ENCODE measurements around the gene CDCP1. TPM values are rescaled to one million over a fixed set of nuclear protein-coding genes. Genes with fewer than 3 reads are reported as not detected.

The CDCP1 gene
- total and polyA plus RNA-seq, 10 donors: 0.15 to 3.6 (median 2.1) TPM

DNA sequence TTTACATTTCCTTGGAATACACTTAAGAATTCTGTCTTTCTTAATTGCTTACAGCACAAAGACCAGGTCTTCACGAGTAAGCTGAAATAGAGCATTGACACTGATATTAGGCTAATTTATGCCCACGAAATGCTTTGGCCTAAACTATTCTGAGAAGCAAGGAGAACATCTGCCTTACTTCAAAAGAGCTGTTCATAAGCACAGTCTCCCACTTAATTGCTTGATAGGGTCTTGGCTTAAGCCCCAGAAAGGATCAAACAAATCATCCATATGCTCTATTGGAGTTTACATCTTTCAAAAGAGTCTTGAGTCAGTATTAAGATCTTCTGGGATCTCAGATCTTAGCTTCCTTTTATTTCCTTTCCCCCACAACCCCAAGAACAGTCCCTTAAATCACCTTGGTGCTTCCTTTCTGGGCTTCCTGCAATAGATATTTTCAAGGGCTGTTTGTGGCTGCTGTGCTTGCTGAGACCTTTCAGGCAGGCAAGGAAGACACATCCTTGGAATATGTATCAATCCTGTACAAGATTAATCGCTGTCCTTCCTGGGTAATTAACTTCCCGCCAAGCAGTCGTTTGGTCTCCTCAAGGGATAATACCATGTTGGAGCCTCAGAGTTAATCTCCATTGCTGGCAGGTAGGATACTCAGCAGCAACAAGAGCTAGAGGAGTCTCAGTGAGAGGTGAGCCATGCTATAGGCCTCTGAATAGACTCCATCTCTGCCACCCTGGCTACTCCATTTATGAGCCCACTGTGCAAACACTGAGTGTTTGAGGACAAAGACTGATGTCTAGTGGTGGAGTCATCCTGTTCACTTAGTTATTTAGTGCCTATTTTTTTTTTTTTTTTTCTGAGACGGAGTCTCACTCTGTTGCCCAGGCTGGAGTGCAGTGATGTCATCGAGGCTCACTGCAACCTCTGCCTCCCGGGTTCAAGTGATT lies 42.8 kb upstream of the CDCP1 start:
- no peaks in the 10 kb centered on the region for H3K27me3 ChIP-seq (replicated peaks in 1 of 7)
- H3K4me1 ChIP-seq: peaks cover 0 to 8% (median 0%) of the 10 kb centered on the region in 6 donors
- intact Hi-C loops (cut with DNase I; ENCODE audit: low total_unique reads): no loop called here
- DNase-seq: peak; percentile 7
- H3K36me3 ChIP-seq: no peaks in the 10 kb centered on the region
- 75 to 80% (median 79%) methylated on average over 8 of the region's 8 CpGs for WGBS, 5 donors
- no peaks in the 10 kb centered on the region for H3K9me3 ChIP-seq
- no peak overlapping the region for H3K4me3 ChIP-seq
- TF ChIP-seq POLR2AphosphoS5 (IDR thresholded peaks at IDR 0.05): no peak
- TF ChIP-seq, protein P1, sequence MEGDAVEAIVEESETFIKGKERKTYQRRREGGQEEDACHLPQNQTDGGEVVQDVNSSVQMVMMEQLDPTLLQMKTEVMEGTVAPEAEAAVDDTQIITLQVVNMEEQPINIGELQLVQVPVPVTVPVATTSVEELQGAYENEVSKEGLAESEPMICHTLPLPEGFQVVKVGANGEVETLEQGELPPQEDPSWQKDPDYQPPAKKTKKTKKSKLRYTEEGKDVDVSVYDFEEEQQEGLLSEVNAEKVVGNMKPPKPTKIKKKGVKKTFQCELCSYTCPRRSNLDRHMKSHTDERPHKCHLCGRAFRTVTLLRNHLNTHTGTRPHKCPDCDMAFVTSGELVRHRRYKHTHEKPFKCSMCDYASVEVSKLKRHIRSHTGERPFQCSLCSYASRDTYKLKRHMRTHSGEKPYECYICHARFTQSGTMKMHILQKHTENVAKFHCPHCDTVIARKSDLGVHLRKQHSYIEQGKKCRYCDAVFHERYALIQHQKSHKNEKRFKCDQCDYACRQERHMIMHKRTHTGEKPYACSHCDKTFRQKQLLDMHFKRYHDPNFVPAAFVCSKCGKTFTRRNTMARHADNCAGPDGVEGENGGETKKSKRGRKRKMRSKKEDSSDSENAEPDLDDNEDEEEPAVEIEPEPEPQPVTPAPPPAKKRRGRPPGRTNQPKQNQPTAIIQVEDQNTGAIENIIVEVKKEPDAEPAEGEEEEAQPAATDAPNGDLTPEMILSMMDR (IDR thresholded peaks at IDR 0.05 in 8 of 11, conservative IDR thresholded peaks at IDR 0.05 in 3 of 11): no peak
- TF ChIP-seq POLR2A (IDR thresholded peaks at IDR 0.05): no peak
- no peak overlapping the region for H3K27ac ChIP-seq

DNA sequence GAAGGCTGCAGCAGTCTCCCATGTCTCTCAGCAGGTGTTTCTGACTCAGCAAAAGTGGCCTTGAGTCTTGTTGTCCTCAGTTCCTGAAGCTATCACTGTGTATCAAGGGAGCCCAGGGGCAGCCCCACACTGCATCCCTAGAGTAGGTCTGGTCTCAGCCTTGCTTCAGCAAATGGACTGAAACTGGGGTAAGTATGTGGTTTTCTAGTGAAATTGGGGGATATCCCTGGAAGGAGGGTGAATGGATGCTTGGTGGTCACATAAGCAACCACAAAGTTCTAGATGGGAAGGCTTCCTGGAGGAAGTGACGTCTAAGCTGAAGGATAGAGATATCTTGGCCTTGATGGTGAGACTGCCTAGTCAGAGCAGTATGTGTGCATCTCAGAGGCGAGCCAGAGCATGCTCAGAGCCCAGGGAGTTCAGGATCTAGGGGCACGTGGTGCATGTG lies 41.5 kb upstream of the CDCP1 start:
- TF ChIP-seq POLR2A (IDR thresholded peaks at IDR 0.05) (no peak), POLR2AphosphoS5 (IDR thresholded peaks at IDR 0.05) (no peak)
- TF ChIP-seq, protein P1 (IDR thresholded peaks at IDR 0.05 in 8 of 11, conservative IDR thresholded peaks at IDR 0.05 in 3 of 11): no peak
- Histone ChIP-seq H3K4me3 (no peak overlapping the region), H3K36me3 (no peaks in the 10 kb centered on the region), H3K9me3 (no peaks in the 10 kb centered on the region), H3K27ac (no peak overlapping the region), H3K4me1 (peaks cover 0 to 8% (median 0%) of the 10 kb centered on the region in 6 donors), H3K27me3 (replicated peaks in 1 of 7) (no peaks in the 10 kb centered on the region)
- peak; percentile 35 for DNase-seq
- intact Hi-C loops (cut with DNase I; ENCODE audit: low total_unique reads): no loop called here
- 53 to 79% (median 64%) methylated on average over 3 of the region's 3 CpGs for WGBS, 5 donors

DNA sequence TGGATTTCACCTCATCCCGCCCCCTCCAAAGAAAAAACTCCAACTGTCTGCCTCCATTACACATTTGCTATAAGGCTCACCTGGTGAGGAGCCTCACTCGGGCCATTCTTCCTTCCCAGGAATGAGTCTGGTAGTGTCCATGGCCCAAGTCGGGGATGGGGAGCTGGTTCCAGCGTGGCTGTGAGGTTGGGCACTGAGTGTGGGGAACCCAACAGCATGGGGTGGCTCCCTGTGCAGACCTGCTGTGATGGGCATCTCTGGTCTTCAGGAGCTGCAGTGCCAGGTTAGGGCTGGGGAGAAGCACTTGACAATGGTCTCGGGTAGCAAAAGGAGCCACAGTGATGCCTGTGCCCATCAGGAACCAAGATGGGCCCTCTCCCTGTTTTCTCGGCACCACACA lies 40.7 kb upstream of the CDCP1 start:
- Histone ChIP-seq H3K36me3 (no peaks in the 10 kb centered on the region), H3K9me3 (no peaks in the 10 kb centered on the region), H3K4me3 (no peak overlapping the region), H3K4me1 (peaks cover 0 to 8% (median 0%) of the 10 kb centered on the region in 6 donors), H3K27me3 (replicated peaks in 1 of 7) (no peaks in the 10 kb centered on the region), H3K27ac (no peak overlapping the region)
- peak; percentile 62 for DNase-seq
- intact Hi-C loops (cut with DNase I; ENCODE audit: low total_unique reads): no loop called here
- WGBS, 5 donors: 78 to 99% (median 90%) methylated on average over 5 to 6 of the region's 6 CpGs
- TF ChIP-seq POLR2AphosphoS5 (IDR thresholded peaks at IDR 0.05) (no peak), POLR2A (IDR thresholded peaks at IDR 0.05) (no peak)
- TF ChIP-seq, protein P1 (IDR thresholded peaks at IDR 0.05 in 8 of 11, conservative IDR thresholded peaks at IDR 0.05 in 3 of 11): no peak

DNA sequence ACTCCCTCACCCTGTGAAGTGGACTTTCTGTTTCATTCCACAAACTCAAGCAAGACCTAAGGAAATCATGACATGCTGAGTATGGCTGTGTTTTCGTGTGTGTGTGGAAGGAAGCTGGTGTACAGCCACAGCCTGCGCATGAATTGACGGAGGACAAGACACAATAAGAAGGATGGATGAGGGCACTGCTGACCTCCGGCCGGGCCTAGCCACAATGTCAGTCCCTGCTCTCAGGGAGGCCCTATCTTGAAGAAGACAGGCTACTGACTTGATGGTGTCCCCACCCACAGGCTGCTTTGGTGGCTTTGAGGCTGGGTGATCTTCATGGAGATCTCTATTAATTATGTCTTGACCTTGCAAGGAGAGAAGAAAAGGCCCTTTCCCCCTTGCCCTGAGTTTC lies 39.3 kb upstream of the CDCP1 start:
- intact Hi-C loops (cut with DNase I; ENCODE audit: low total_unique reads): no loop called here
- TF ChIP-seq POLR2AphosphoS5 (IDR thresholded peaks at IDR 0.05) (no peak), POLR2A (IDR thresholded peaks at IDR 0.05) (no peak)
- TF ChIP-seq, protein P1 (IDR thresholded peaks at IDR 0.05 in 8 of 11, conservative IDR thresholded peaks at IDR 0.05 in 3 of 11): no peak
- 71 to 89% (median 80%) methylated on average over 5 of the region's 5 CpGs for WGBS, 5 donors

More for the DNA sequence above, 39.3 kb upstream of the CDCP1 start:
- Histone ChIP-seq H3K36me3 (no peaks in the 10 kb centered on the region), H3K4me1 (peaks cover 0 to 8% (median 0%) of the 10 kb centered on the region in 6 donors), H3K4me3 (no peak overlapping the region), H3K9me3 (no peaks in the 10 kb centered on the region), H3K27ac (no peak overlapping the region), H3K27me3 (replicated peaks in 1 of 7) (no peaks in the 10 kb centered on the region)
- DNase-seq: peak; percentile 56

Data from spleen (tissue), 11 donors.